OCI-LY3 (cell line): ENCODE results near the gene IRX3.

Experiments used
- CTCF ChIP-seq: fragments of 200-600, 300-600 bp; sonication (generic); IDR thresholded peaks from 2 replicates; pipeline ENCODE4 v1.5.1; 2014; ENCODE audit warnings: antibody characterized with exemption, low read length, low read depth
- EZH2phosphoT487 ChIP-seq: fragments of 200-600 bp; shearing (Covaris generic); IDR thresholded peaks from 2 replicates; pipeline ENCODE4 v1.6.1; 2018; ENCODE audit warnings: antibody characterized with exemption, mixed run types, low read depth

- no peak for TF ChIP-seq CTCF
- TF ChIP-seq EZH2phosphoT487: no peak
Observed at GRCh38 chr16:54282928-54283724, 3.5 kb downstream of the IRX3 start.
